Measurements from ENCODE around the gene RHOJ.
"Not testable (repeated sequence)": the region's sequence is repeated elsewhere in the genome, so short reads cannot be mapped to it uniquely, and the experiment has no call there.

Gene RHOJ

DNA sequence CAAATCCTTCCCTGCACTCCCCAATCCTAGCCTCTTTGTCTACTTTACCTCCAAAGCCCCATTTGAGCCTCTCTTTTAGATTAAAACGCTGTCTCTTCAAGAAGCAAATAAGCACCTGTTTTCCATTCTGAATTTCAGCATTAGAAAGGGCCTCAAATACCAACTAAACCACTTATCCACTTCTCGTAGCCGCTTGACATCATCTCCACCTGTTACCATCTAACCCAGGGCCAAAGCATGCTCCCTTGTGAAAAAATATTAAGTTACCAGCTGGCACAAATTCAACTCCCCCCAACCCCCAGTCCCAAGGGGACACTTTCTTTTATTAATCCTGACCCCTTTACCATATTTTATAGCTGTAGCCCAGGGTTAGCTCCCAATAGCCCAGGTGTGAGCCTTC is 71.4 kb downstream of the RHOJ start:
- no peaks in the 10 kb centered on the region for H3K9me3 ChIP-seq (ENCODE audit: control insufficient read depth in 5 of 5, low read length in 5 of 5)
- no peak overlapping the region for H3K4me3 ChIP-seq (ENCODE audit: low read depth in 1 of 5, low read length in 5 of 5)
- no peak overlapping the region for H3K9ac ChIP-seq (ENCODE audit: low read length in 5 of 5)
- H3K4me1 ChIP-seq (ENCODE audit: control insufficient read depth in 5 of 5, insufficient read depth in 5 of 5, low read length in 5 of 5), result peaks cover 2 to 14% (median 9%) of the 10 kb centered on the region in 5 donors
- H3K27me3 ChIP-seq (ENCODE audit: control insufficient read depth in 5 of 5, insufficient read depth in 4 of 5, low read length in 5 of 5), result peaks cover 0 to 3% (median 0%) of the 10 kb centered on the region in 5 donors
- no peak overlapping the region for H3K27ac ChIP-seq (ENCODE audit: low read depth, low read length)
- H3K36me3 ChIP-seq (ENCODE audit: control insufficient read depth in 5 of 5, insufficient read depth in 5 of 5, low read length in 5 of 5), result peaks cover 0 to 3% (median 0%) of the 10 kb centered on the region in 5 donors

DNA sequence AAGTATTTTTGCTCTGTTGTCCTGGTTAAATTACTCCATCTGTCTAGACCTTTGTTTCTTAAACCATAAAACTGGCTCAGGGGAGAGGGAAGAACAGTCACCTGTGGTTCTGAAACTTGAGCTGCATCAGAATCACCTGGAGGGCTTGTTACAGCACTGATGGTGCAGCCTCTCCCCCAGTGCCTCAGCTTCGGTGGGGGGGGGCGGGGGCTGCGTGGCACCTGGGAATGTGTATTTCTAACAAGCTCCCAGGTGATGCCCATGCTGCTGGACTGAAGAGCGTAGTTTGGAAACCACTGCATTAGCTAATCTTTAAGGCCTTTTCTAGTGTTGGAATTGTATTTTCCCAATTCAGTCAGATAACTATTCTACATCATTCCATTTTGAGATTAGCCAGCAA is 71.8 kb downstream of the RHOJ start:
- Histone ChIP-seq H3K4me3 (ENCODE audit: low read depth in 1 of 5, low read length in 5 of 5) (no peak overlapping the region), H3K27ac (ENCODE audit: low read depth, low read length) (no peak overlapping the region), H3K9me3 (ENCODE audit: control insufficient read depth in 5 of 5, low read length in 5 of 5) (no peaks in the 10 kb centered on the region), H3K27me3 (ENCODE audit: control insufficient read depth in 5 of 5, insufficient read depth in 4 of 5, low read length in 5 of 5) (peaks cover 0 to 3% (median 0%) of the 10 kb centered on the region in 5 donors), H3K9ac (ENCODE audit: low read length in 5 of 5) (no peak overlapping the region), H3K4me1 (ENCODE audit: control insufficient read depth in 5 of 5, insufficient read depth in 5 of 5, low read length in 5 of 5) (peaks cover 2 to 14% (median 9%) of the 10 kb centered on the region in 5 donors), H3K36me3 (ENCODE audit: control insufficient read depth in 5 of 5, insufficient read depth in 5 of 5, low read length in 5 of 5) (peaks cover 0 to 5% (median 0%) of the 10 kb centered on the region in 5 donors)

DNA sequence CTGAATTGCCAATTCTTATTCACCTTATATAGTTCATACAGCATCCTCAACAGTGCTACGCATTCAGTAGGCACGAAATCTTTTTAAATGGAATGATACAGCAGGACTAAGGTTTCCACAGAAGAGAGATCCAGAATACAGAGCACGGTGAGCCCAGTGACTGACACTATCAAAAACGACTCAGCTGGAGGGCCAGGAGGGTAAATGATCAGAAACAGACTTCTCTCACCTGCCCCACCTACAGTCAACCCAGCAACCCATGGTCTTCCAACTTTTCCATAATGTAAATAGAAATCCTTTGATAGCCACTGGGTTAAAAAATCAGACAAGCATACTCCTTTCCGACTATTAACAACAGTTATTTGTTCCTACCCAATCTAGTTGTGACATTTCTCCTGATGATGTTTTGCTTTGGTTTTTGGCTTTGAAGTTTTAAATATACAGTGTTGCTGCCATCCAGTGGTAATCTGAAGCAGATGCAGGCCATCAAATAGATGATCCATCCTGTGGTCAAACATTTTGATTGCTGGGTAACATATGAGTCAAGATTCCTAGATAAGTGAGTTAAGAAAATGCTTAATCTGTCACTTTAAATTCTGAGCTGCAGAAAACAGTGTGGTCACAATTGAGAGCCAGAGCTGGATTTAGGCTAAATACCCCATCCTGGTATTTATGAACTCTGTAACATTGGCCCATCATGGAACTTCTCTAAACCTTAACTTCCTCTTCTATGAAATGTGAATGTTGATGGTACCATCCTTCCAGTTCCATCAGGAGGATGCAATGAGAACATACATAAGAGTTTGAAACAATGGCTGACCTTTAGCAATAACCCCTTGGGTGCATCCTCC is 72.5 kb downstream of the RHOJ start:
- H3K27ac ChIP-seq (ENCODE audit: low read depth, low read length), result no peak overlapping the region
- H3K9me3 ChIP-seq (ENCODE audit: control insufficient read depth in 5 of 5, low read length in 5 of 5), result no peaks in the 10 kb centered on the region
- H3K9ac ChIP-seq (ENCODE audit: low read length in 5 of 5), result no peak overlapping the region
- peaks cover 0 to 4% (median 0%) of the 10 kb centered on the region in 5 donors for H3K36me3 ChIP-seq (ENCODE audit: control insufficient read depth in 5 of 5, insufficient read depth in 5 of 5, low read length in 5 of 5)
- H3K4me1 ChIP-seq (ENCODE audit: control insufficient read depth in 5 of 5, insufficient read depth in 5 of 5, low read length in 5 of 5), result peaks cover 2 to 14% (median 9%) of the 10 kb centered on the region in 5 donors
- no peak overlapping the region for H3K4me3 ChIP-seq (ENCODE audit: low read depth in 1 of 5, low read length in 5 of 5)
- peaks cover 0 to 3% (median 0%) of the 10 kb centered on the region in 5 donors for H3K27me3 ChIP-seq (ENCODE audit: control insufficient read depth in 5 of 5, insufficient read depth in 4 of 5, low read length in 5 of 5)

DNA sequence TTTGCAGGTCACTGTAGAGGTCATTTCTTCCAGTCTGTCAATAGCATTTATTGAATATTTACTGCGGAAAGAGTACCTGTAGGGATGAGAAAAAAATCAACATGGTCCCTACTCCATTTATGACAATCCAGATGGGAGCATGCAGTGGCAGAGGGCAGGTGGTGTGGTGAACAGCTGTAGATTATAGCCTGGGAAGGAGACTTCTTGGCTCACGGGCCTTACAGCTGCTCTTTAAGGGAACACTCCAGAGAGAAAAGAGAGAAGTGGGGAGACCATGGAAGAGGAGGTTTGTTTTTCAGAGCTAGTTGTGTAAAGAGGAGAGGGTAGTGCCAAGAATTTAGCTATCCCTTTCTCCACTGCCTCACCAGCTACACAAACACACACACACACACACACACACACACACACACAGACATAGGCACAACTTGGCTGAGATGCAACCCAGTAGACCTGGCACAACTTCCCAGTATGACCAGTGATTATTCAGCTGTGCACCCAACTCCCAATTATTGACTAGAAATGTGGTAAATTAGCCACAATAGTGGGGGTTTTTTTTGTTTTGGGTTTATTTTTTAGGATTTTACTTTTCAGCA is 73.4 kb downstream of the RHOJ start:
- Histone ChIP-seq H3K9me3 (ENCODE audit: control insufficient read depth in 5 of 5, low read length in 5 of 5) (no peaks in the 10 kb centered on the region), H3K4me3 (ENCODE audit: low read depth in 1 of 5, low read length in 5 of 5) (no peak overlapping the region), H3K36me3 (ENCODE audit: control insufficient read depth in 5 of 5, insufficient read depth in 5 of 5, low read length in 5 of 5) (peaks cover 0 to 2% (median 0%) of the 10 kb centered on the region in 5 donors), H3K27me3 (ENCODE audit: control insufficient read depth in 5 of 5, insufficient read depth in 4 of 5, low read length in 5 of 5) (peaks cover 0 to 3% (median 0%) of the 10 kb centered on the region in 5 donors), H3K4me1 (ENCODE audit: control insufficient read depth in 5 of 5, insufficient read depth in 5 of 5, low read length in 5 of 5) (peaks cover 2 to 14% (median 9%) of the 10 kb centered on the region in 5 donors), H3K27ac (ENCODE audit: low read depth, low read length) (no peak overlapping the region), H3K9ac (ENCODE audit: low read length in 5 of 5) (no peak overlapping the region)

DNA sequence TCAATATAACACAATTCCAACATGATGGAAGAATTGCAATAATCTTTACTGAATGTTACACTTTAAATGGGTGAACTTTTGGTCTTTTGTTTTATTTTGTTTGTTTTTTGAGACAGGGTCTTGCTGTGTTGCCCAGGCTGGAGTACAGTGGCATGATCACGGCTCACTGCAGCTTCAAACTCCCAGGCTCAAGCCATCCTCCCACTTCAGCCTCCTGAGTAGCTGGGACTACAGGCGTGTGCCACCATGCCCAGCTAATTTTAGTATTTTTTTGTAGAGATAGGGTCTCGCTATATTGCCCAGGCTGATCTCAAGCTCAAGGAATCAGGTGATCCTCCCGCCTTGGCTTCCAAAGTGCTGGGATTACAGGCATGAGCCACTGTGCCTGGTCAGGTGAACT is 75.7 kb downstream of the RHOJ start:
- not testable (repeated sequence) for H3K4me3 ChIP-seq (ENCODE audit: low read depth in 1 of 5, low read length in 5 of 5); H3K27ac ChIP-seq (ENCODE audit: low read depth, low read length); H3K9ac ChIP-seq (ENCODE audit: low read length in 5 of 5); H3K36me3 ChIP-seq (ENCODE audit: control insufficient read depth in 5 of 5, insufficient read depth in 5 of 5, low read length in 5 of 5); H3K4me1 ChIP-seq (ENCODE audit: control insufficient read depth in 5 of 5, insufficient read depth in 5 of 5, low read length in 5 of 5); H3K27me3 ChIP-seq (ENCODE audit: control insufficient read depth in 5 of 5, insufficient read depth in 4 of 5, low read length in 5 of 5); H3K9me3 ChIP-seq (ENCODE audit: control insufficient read depth in 5 of 5, low read length in 5 of 5)

DNA sequence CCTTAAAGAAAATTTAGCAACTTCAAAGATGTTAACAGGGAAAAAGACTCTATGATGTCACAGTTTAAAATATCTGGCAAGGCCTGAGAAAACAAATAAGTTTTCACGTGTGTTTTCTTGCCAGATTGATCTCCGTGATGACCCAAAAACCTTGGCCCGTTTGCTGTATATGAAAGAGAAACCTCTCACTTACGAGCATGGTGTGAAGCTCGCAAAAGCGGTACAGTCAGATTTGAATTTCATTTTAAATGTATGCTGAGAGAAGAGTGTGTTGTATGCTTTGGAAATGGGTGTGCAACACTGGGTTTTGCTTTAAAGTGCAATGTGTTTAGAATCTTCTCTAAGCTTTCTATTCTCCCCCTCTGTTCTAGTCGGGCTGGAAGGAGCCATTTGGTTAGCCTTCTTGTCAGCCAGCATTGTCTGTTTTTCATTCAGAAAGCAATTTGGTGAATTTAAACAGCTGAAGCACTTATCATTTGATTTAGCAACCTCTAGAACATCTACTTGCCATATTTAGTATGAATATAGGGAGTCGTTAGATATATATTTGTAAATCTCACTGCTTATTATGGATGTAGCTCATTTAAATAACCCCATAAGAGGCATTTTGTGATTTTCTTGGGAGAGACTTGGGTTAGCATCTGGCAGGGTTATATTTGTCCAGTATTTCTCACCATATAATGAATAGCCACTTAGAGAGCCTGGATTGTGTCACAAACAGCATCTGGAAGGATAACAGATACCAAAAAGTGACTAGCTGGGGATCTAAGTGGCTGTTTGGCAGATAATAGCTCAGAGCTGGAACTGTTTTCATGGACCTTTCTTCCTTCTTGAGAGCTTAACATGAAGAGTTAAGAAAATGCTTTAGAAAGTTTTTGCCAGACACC is 79.0 kb downstream of the RHOJ start:
- H3K4me3 ChIP-seq (ENCODE audit: low read depth in 1 of 5, low read length in 5 of 5), result peak overlapping the region in 2 of 5 donors; percentile 17 to 19
- H3K27ac ChIP-seq (ENCODE audit: low read depth, low read length), result no peak overlapping the region
- H3K9ac ChIP-seq (ENCODE audit: low read length in 5 of 5), result no peak overlapping the region

DNA sequence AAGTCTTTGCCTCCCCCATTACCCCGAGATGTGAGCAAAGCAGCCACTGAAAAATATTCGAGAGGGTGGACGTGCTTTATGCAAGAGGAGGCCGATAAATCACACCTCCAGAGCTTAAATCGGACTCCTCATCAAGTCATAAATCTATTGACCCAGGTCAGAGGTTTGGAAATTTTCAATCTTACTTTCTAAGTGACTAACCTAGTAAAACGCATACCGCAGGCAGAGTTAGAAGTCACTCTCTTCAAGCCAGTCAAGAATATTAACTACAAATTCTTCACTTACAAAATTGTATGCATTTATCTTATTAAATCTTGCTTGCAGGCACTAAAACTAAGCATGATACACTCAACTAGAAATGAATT is 79.6 kb downstream of the RHOJ start:
- H3K36me3 ChIP-seq (ENCODE audit: control insufficient read depth in 5 of 5, insufficient read depth in 5 of 5, low read length in 5 of 5), result peaks cover 0 to 12% (median 6%) of the 10 kb centered on the region in 5 donors
- peaks cover 0 to 4% (median 0%) of the 10 kb centered on the region in 5 donors for H3K27me3 ChIP-seq (ENCODE audit: control insufficient read depth in 5 of 5, insufficient read depth in 4 of 5, low read length in 5 of 5)
- H3K4me1 ChIP-seq (ENCODE audit: control insufficient read depth in 5 of 5, insufficient read depth in 5 of 5, low read length in 5 of 5), result peaks cover 0 to 10% (median 3%) of the 10 kb centered on the region in 5 donors
- no peak overlapping the region for H3K4me3 ChIP-seq (ENCODE audit: low read depth in 1 of 5, low read length in 5 of 5)
- no peak overlapping the region for H3K27ac ChIP-seq (ENCODE audit: low read depth, low read length)
- H3K9ac ChIP-seq (ENCODE audit: low read length in 5 of 5), result no peak overlapping the region
- no peaks in the 10 kb centered on the region for H3K9me3 ChIP-seq (ENCODE audit: control insufficient read depth in 5 of 5, low read length in 5 of 5)

More for the DNA sequence above, 79.0 kb downstream of the RHOJ start:
- Histone ChIP-seq H3K9me3 (ENCODE audit: control insufficient read depth in 5 of 5, low read length in 5 of 5) (no peaks in the 10 kb centered on the region), H3K4me1 (ENCODE audit: control insufficient read depth in 5 of 5, insufficient read depth in 5 of 5, low read length in 5 of 5) (peaks cover 0 to 10% (median 3%) of the 10 kb centered on the region in 5 donors), H3K27me3 (ENCODE audit: control insufficient read depth in 5 of 5, insufficient read depth in 4 of 5, low read length in 5 of 5) (peaks cover 0 to 4% (median 0%) of the 10 kb centered on the region in 5 donors), H3K36me3 (ENCODE audit: control insufficient read depth in 5 of 5, insufficient read depth in 5 of 5, low read length in 5 of 5) (peaks cover 0 to 11% (median 6%) of the 10 kb centered on the region in 5 donors)

DNA sequence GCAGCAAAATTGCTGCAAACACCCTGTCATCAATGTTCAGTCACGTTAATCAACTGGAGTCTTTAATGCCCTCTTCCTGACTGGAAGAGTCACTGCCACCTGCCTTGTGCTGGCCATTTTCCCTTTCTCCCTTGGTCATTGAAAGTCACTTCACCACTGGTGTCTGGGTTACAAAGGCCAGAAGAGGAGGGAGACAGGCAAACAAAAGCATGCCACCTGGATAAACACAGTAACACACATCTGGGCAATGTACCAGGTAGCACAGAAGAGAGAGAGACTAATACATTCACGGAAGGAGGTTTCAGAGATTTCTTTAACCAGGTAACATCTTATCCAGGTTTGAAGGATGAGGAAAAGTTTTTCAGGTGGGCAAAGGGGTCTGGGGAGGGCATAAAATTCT is 81.8 kb downstream of the RHOJ start:
- no peak overlapping the region for H3K9ac ChIP-seq (ENCODE audit: low read length in 5 of 5)

DNA sequence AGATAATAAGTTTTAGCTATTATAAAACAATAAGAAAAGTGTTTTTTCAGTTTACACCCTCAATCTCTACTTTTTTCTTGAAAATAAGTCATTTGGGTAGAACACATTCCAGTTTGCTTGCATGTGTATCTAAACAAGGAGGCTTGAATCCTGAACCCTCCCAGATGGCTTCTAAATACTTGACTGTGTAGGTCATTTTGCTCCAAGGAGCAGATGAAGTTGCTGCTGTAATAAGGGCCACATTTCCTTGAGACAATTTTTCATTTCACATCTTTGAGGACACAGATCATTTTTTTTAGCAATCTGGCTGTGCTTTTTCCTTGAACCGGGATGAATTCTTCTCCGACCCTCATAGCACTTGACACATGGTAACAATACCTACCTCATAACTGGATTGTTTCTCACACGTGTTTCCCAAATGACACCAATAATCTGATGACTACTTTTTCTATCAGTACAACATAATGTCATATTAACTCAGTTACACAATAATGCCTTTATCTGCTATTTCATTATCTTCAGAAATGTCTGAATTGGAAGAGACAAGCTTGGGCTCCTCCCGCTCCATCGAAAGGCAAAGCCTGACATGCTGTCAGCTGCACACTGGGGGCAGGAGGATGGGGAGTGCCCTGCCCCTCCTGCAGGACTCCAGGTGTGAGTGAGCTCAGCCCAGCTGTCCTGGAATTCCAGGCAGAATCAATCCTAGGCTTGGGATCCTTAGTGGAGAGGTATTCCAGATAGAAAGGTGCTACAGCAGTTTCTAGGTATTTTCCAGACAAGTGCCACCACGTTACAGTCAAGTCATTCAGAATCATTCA is 83.6 kb downstream of the RHOJ start:
- Histone ChIP-seq H3K9me3 (ENCODE audit: control insufficient read depth in 5 of 5, low read length in 5 of 5) (no peaks in the 10 kb centered on the region), H3K27ac (ENCODE audit: low read depth, low read length) (peak overlapping the region; percentile 4), H3K4me3 (ENCODE audit: low read depth in 1 of 5, low read length in 5 of 5) (no peak overlapping the region), H3K4me1 (ENCODE audit: control insufficient read depth in 5 of 5, insufficient read depth in 5 of 5, low read length in 5 of 5) (peaks cover 0 to 10% (median 3%) of the 10 kb centered on the region in 5 donors), H3K27me3 (ENCODE audit: control insufficient read depth in 5 of 5, insufficient read depth in 4 of 5, low read length in 5 of 5) (peaks cover 0 to 4% (median 0%) of the 10 kb centered on the region in 5 donors), H3K9ac (ENCODE audit: low read length in 5 of 5) (no peak overlapping the region), H3K36me3 (ENCODE audit: control insufficient read depth in 5 of 5, insufficient read depth in 5 of 5, low read length in 5 of 5) (peaks cover 0 to 16% (median 11%) of the 10 kb centered on the region in 5 donors)

More for the DNA sequence above, 81.8 kb downstream of the RHOJ start:
- no peak overlapping the region for H3K27ac ChIP-seq (ENCODE audit: low read depth, low read length)
- H3K4me3 ChIP-seq (ENCODE audit: low read depth in 1 of 5, low read length in 5 of 5), result no peak overlapping the region
- H3K4me1 ChIP-seq (ENCODE audit: control insufficient read depth in 5 of 5, insufficient read depth in 5 of 5, low read length in 5 of 5), result peaks cover 0 to 10% (median 3%) of the 10 kb centered on the region in 5 donors
- H3K27me3 ChIP-seq (ENCODE audit: control insufficient read depth in 5 of 5, insufficient read depth in 4 of 5, low read length in 5 of 5), result peaks cover 0 to 4% (median 0%) of the 10 kb centered on the region in 5 donors
- peaks cover 0 to 14% (median 10%) of the 10 kb centered on the region in 5 donors for H3K36me3 ChIP-seq (ENCODE audit: control insufficient read depth in 5 of 5, insufficient read depth in 5 of 5, low read length in 5 of 5)
- H3K9me3 ChIP-seq (ENCODE audit: control insufficient read depth in 5 of 5, low read length in 5 of 5), result no peaks in the 10 kb centered on the region
